HG02938 (cell line): Measurements from ENCODE around the gene SEMA3G.

Experiments used
- ATAC-seq: cut with Tn5 transposase; IDR thresholded peaks from one replicate; pipeline ENCODE4 v1.9.1; 2021; ENCODE audit warnings: mild to moderate bottlenecking, moderate library complexity; ENCODE audit not compliant: unreplicated experiment

Gene SEMA3G

GRCh38 chr3:52439426-52440248 is 5.3 kb downstream of the SEMA3G start:
- no peak for ATAC-seq

- no peak for ATAC-seq
Measured at GRCh38 chr3:52438579-52439425, 6.1 kb downstream of the SEMA3G start.

GRCh38 chr3:52438104-52438376 is 6.9 kb downstream of the SEMA3G start:
- no peak for ATAC-seq

GRCh38 chr3:52437326-52438103 is 7.4 kb downstream of the SEMA3G start:
- no peak for ATAC-seq

- ATAC-seq, result no peak
Measured at GRCh38 chr3:52436500-52437149, 8.3 kb downstream of the SEMA3G start.

- no peak for ATAC-seq
Measured at GRCh38 chr3:52435246-52436101, 9.4 kb downstream of the SEMA3G start.

- ATAC-seq, result no peak
Measured at GRCh38 chr3:52434491-52435115, 10.3 kb downstream of the SEMA3G start.

GRCh38 chr3:52433996-52434479 is 10.9 kb downstream of the SEMA3G start:
- no peak for ATAC-seq

GRCh38 chr3:52433328-52433995 is 11.4 kb downstream of the SEMA3G start:
- ATAC-seq, result no peak

GRCh38 chr3:52432691-52433141 is 12.2 kb downstream of the SEMA3G start:
- ATAC-seq, result no peak

GRCh38 chr3:52432225-52432624 is 12.7 kb downstream of the SEMA3G start:
- ATAC-seq, result no peak

- ATAC-seq, result no peak
Measured at GRCh38 chr3:52431459-52432223, 13.3 kb downstream of the SEMA3G start.

- no peak for ATAC-seq
Measured at GRCh38 chr3:52430416-52430810, 14.5 kb downstream of the SEMA3G start.

- ATAC-seq, result no peak
Measured at GRCh38 chr3:52429779-52430415, 15.0 kb downstream of the SEMA3G start.

- no peak for ATAC-seq
Measured at GRCh38 chr3:52429031-52429430, 15.9 kb downstream of the SEMA3G start.

GRCh38 chr3:52428151-52429005 is 16.5 kb downstream of the SEMA3G start:
- ATAC-seq, result no peak

- ATAC-seq, result no peak
Measured at GRCh38 chr3:52423173-52423572, 21.7 kb downstream of the SEMA3G start.
